IMR-90 (cell line): Measurements from ENCODE around the gene IFNA8. TPM values are rescaled to one million over a fixed set of nuclear protein-coding genes. Genes with fewer than 3 reads are reported as not detected.
"Not testable (repeated sequence)": the region's sequence is repeated elsewhere in the genome, so short reads cannot be mapped to it uniquely, and the experiment has no call there.

Experiments
- ATAC-seq: fragments of 200-7000 bp; cut with Tn5 transposase; 2 replicates; pipeline ENCODE4 v1.9.1; 2020; ENCODE audit warnings: low read depth, mild to moderate bottlenecking, moderate library complexity
- BruUV-seq: library from RNA; stranded (reverse); fragments of 400-500 nt; replicated peaks from 2 replicates; lab custom pipeline; 2021; lab: Mats Ljungman, UMichigan
- CTCF ChIA-PET: fragments of 300-600 bp; formaldehyde crosslinking; extraction: SDS; loops from one replicate; lab custom pipeline; 2021; ENCODE audit warnings: antibody characterized with exemption; lab: Yijun Ruan, JAX
- POLR2A ChIA-PET: fragments of 300-600 bp; sonication (Branson Sonifier 250); formaldehyde crosslinking; loops from one replicate; lab custom pipeline; 2022; ENCODE audit warnings: antibody characterized with exemption; ENCODE audit not compliant: unreplicated experiment; lab: Charles Lee
- DNase-seq: peaks from one replicate; pipeline ENCODE4 v3.0.0; 2013
- H2AFZ ChIP-seq: replicated peaks from 2 replicates; pipeline ENCODE3; 2013; ENCODE audit warnings: low read length, mild to moderate bottlenecking; ENCODE audit not compliant: poor library complexity
- H2AK5ac ChIP-seq: 2 replicates; pipeline ENCODE4 v1.6.1; 2013; ENCODE audit warnings: low read depth, low read length, inconsistent platforms
- H2AK9ac ChIP-seq: replicated peaks from 2 replicates; pipeline ENCODE3; 2013; ENCODE audit warnings: mild to moderate bottlenecking, low read depth, low read length, moderate library complexity; ENCODE audit not compliant: poor library complexity
- H2BK120ac ChIP-seq: 2 replicates; pipeline ENCODE4 v1.6.1; 2013; ENCODE audit warnings: low read depth, low read length, inconsistent platforms
- H2BK15ac ChIP-seq: 3 replicates; pipeline ENCODE4 v1.6.1; 2013; ENCODE audit warnings: low read depth, low read length, inconsistent platforms
- H2BK20ac ChIP-seq: 2 replicates; pipeline ENCODE4 v1.6.1; 2013; ENCODE audit warnings: low read depth, mild to moderate bottlenecking, inconsistent platforms, low read length, moderate library complexity
- H2BK5ac ChIP-seq: 2 replicates; pipeline ENCODE4 v1.6.1; 2013; ENCODE audit warnings: mild to moderate bottlenecking, low read depth, low read length, inconsistent platforms; ENCODE audit not compliant: poor library complexity, severe bottlenecking
- H3K14ac ChIP-seq: replicated peaks from 2 replicates; pipeline ENCODE4 v1.6.1; 2013; ENCODE audit warnings: low read depth, low read length, inconsistent platforms
- H3K18ac ChIP-seq: 2 replicates; pipeline ENCODE4 v1.6.1; 2013; ENCODE audit warnings: low read depth, low read length, control low read depth
- H3K23ac ChIP-seq: 2 replicates; pipeline ENCODE4 v1.6.1; 2013; ENCODE audit warnings: low read depth, low read length, inconsistent platforms
- H3K27ac ChIP-seq: 2 replicates; pipeline ENCODE4 v1.5.1; 2013; ENCODE audit warnings: mild to moderate bottlenecking, control low read depth, low read length; ENCODE audit not compliant: insufficient read depth
- H3K27me3 ChIP-seq: 2 replicates; pipeline ENCODE4 v1.6.1; 2013; ENCODE audit warnings: low read length; ENCODE audit not compliant: control insufficient read depth, insufficient read depth
- H3K36me3 ChIP-seq: 2 replicates; pipeline ENCODE4 v1.6.1; 2013; ENCODE audit warnings: low read length, mixed read lengths; ENCODE audit not compliant: control insufficient read depth, insufficient read depth
- H3K4ac ChIP-seq: 2 replicates; pipeline ENCODE4 v1.6.1; 2013; ENCODE audit warnings: low read depth, low read length, inconsistent platforms
- H3K4me1 ChIP-seq: 2 replicates; pipeline ENCODE4 v1.6.1; 2013; ENCODE audit warnings: low read length, mixed read lengths; ENCODE audit not compliant: control insufficient read depth, insufficient read depth
- H3K4me2 ChIP-seq: 2 replicates; pipeline ENCODE4 v1.6.1; 2013; ENCODE audit warnings: low read depth, mild to moderate bottlenecking, control low read depth, low read length, moderate library complexity
- H3K4me3 ChIP-seq: 2 replicates; pipeline ENCODE4 v1.5.1; 2013; ENCODE audit warnings: low read depth, mild to moderate bottlenecking, control low read depth, low read length, moderate library complexity; ENCODE audit not compliant: insufficient read depth
- H3K56ac ChIP-seq: 2 replicates; pipeline ENCODE4 v1.6.1; 2013; ENCODE audit warnings: low read length, inconsistent platforms; ENCODE audit not compliant: insufficient read depth; ENCODE audit errors: extremely low read depth
- H3K79me1 ChIP-seq, 2 experiments: 2 replicates each; pipeline ENCODE4 v1.6.1; 2013; ENCODE audit warnings: low read length in 2 of 2, inconsistent platforms in 1 of 2, low read depth in 1 of 2
- H3K9ac ChIP-seq: 2 replicates; pipeline ENCODE4 v1.6.1; 2013; ENCODE audit warnings: low read depth, low read length, control low read depth
- H3K9me1 ChIP-seq: 2 replicates; pipeline ENCODE4 v1.6.1; 2013; ENCODE audit warnings: low read length, inconsistent platforms; ENCODE audit not compliant: insufficient read depth
- H3K9me3 ChIP-seq: 2 replicates; pipeline ENCODE4 v1.6.1; 2013; ENCODE audit warnings: low read length; ENCODE audit not compliant: control insufficient read depth, insufficient read depth
- H4K20me1 ChIP-seq: 2 replicates; pipeline ENCODE4 v1.6.1; 2013; ENCODE audit warnings: low read length, inconsistent platforms; ENCODE audit not compliant: insufficient read depth
- H4K5ac ChIP-seq: 2 replicates; pipeline ENCODE4 v1.6.1; 2013; ENCODE audit warnings: mild to moderate bottlenecking, low read depth, low read length, control low read depth
- H4K8ac ChIP-seq, 2 experiments: 2 replicates each; pipeline ENCODE4 v1.6.1; 2013; ENCODE audit warnings: low read depth in 2 of 2, low read length in 2 of 2, control low read depth in 1 of 2, inconsistent platforms in 1 of 2
- H4K91ac ChIP-seq: 2 replicates; pipeline ENCODE4 v1.6.1; 2013; ENCODE audit warnings: low read depth, low read length, inconsistent platforms; ENCODE audit not compliant: insufficient read depth
- CEBPB ChIP-seq: IDR thresholded peaks from 2 replicates; pipeline ENCODE4 v1.6.1; 2012; ENCODE audit warnings: low read depth, low read length, improper control_type of control experiment
- MAZ ChIP-seq: IDR thresholded peaks from 2 replicates; pipeline ENCODE4 v1.6.1; 2012; ENCODE audit warnings: low read depth, mild to moderate bottlenecking, low read length, improper control_type of control experiment, moderate library complexity, borderline replicate concordance
- POLR2A ChIP-seq: IDR thresholded peaks from 2 replicates; pipeline ENCODE4 v1.6.1; 2012; ENCODE audit warnings: mild to moderate bottlenecking, low read depth, low read length
- RCOR1 ChIP-seq: IDR thresholded peaks from 2 replicates; pipeline ENCODE4 v1.6.1; 2012; ENCODE audit warnings: mild to moderate bottlenecking, low read length, improper control_type of control experiment; ENCODE audit not compliant: insufficient replicate concordance
- WGBS, 2 experiments: methylation state at CpG; one replicate each; pipeline versions ENCODE4 v1.1.5 to v1.1.7; 2013; ENCODE audit warnings: missing lambda C conversion rate in 2 of 2; ENCODE audit not compliant: insufficient read length in 1 of 2; ENCODE audit errors: extremely low coverage in 2 of 2; 5-methylcytosine and 5-hydroxymethylcytosine counted together
- dilution Hi-C: fragments of 300-500 bp; cut with HindIII; formaldehyde crosslinking; loops from one replicate; pipeline ENCODE4 v1.14.3; 2018; ENCODE audit warnings: low sequenced_read_pairs; ENCODE audit not compliant: unreplicated experiment
- in situ Hi-C: fragments of 300-500 bp; cut with MboI; formaldehyde crosslinking; loops from 3 replicates; pipeline ENCODE4 v1.14.3; 2019; ENCODE audit warnings: low sequenced_read_pairs, inconsistent platforms, mixed read lengths
- intact Hi-C: fragments of 100-400 bp; cut with micrococcal nuclease; formaldehyde crosslinking; loops from 2 replicates; pipeline ENCODE4 v1.10.0; 2022
- polyA plus RNA-seq, 3 experiments: library from polyadenylated mRNA; depleted of rRNA; stranded (reverse); fragments of >200 nt; gene quantifications; 2 replicates each; pipeline ENCODE4 v1.2.3, GENCODE V29; 2012; ENCODE audit warnings: low replicate concordance in 1 of 3
- total RNA-seq: library from RNA; depleted of rRNA; stranded (reverse); fragments of >200 nt; gene quantifications from 2 replicates; pipeline ENCODE4 v1.2.3, GENCODE V29; 2012

Gene IFNA8
- total and polyA plus RNA-seq, 2 of the 4 experiments (the other 2 are of a cell fraction) = not detected

GRCh38 chr9:21443849-21444625 is 35.1 kb downstream of the IFNA8 start:
- no peak overlapping the region for H3K4me2 ChIP-seq
- H4K91ac ChIP-seq = no peak overlapping the region
- H3K79me1 ChIP-seq = no peaks in the 10 kb centered on the region
- no TSS peak for BruUV-seq
- ATAC-seq (no peak), DNase-seq (no peak)
- no peak overlapping the region for H3K14ac ChIP-seq
- intact Hi-C loops (no loop called here), dilution Hi-C loops (no loop called here), in situ Hi-C loops (no loop called here)
- no CpG with 5 or more reads among the region's 4 CpGs for WGBS, 2 experiments
- no peak overlapping the region for H2BK120ac ChIP-seq
- no peak overlapping the region for H2BK20ac ChIP-seq
- no peaks in the 10 kb centered on the region for H4K20me1 ChIP-seq
- no peak overlapping the region for H2AK5ac ChIP-seq
- H3K36me3 ChIP-seq = no peaks in the 10 kb centered on the region
- H3K9ac ChIP-seq = no peak overlapping the region
- no peak overlapping the region for H2AK9ac ChIP-seq
- H3K4me1 ChIP-seq = no peaks in the 10 kb centered on the region; the same call in 1 of the 2 replicates
- no peak overlapping the region for H3K4me3 ChIP-seq
- no peak overlapping the region for H3K56ac ChIP-seq
- CTCF ChIA-PET = no interaction called here
- H2BK15ac ChIP-seq = no peak overlapping the region
- no peak overlapping the region for H3K23ac ChIP-seq
- no peak overlapping the region for H2AFZ ChIP-seq
- H3K9me1 ChIP-seq = no peaks in the 10 kb centered on the region
- no peak overlapping the region for H3K4ac ChIP-seq
- TF ChIP-seq MAZ (no peak), RCOR1 (no peak), POLR2A (no peak), CEBPB (0 out of 2 replicates have a peak, but pooled peaks have one; percentile 16)
- H3K18ac ChIP-seq = no peak overlapping the region
- no peak overlapping the region for H4K5ac ChIP-seq
- H3K9me3 ChIP-seq = no peaks in the 10 kb centered on the region
- no peak overlapping the region for H2BK5ac ChIP-seq
- no peak overlapping the region for H3K27ac ChIP-seq
- H3K27me3 ChIP-seq = no peaks in the 10 kb centered on the region
- H4K8ac ChIP-seq = no peak overlapping the region
- POLR2A ChIA-PET = no interaction called here

DNA sequence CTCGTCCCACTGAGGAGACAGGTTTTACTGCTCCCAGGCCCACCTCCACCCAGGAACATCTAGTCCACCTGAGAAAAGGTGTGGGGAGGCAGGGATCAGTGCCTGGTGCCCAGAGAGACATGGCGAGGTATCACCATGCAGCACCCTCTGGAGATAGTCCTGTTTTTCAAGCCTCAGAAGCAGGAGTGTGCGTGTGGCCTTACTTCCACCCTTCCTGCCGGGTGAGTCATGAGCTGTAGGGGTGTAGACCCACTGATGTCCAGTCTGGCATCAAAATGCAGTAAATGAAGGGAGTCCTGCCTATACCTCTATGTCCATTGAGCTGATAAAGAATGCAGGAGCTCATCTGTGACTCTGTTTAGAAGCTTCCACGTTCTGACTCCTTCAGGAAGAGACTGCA is 40.4 kb downstream of the IFNA8 start:
- H3K56ac ChIP-seq, H2BK5ac ChIP-seq, H3K27ac ChIP-seq, H2BK20ac ChIP-seq, POLR2A ChIA-PET, H3K9me3 ChIP-seq, H3K4me2 ChIP-seq, H2AFZ ChIP-seq, H2AK5ac ChIP-seq, H2BK15ac ChIP-seq, ATAC-seq, DNase-seq, H3K4ac ChIP-seq, H3K4me1 ChIP-seq, H3K36me3 ChIP-seq, H4K20me1 ChIP-seq, H3K14ac ChIP-seq, H4K5ac ChIP-seq, H4K91ac ChIP-seq, H3K18ac ChIP-seq, H2AK9ac ChIP-seq, H2BK120ac ChIP-seq, H3K79me1 ChIP-seq, H3K9me1 ChIP-seq, H4K8ac ChIP-seq, BruUV-seq, intact Hi-C loops, H3K23ac ChIP-seq, H3K9ac ChIP-seq, in situ Hi-C loops, dilution Hi-C loops, CTCF ChIA-PET, H3K4me3 ChIP-seq, H3K27me3 ChIP-seq: not testable (repeated sequence)
- WGBS, 2 experiments = 80% methylated on average over 1 of the region's 5 CpGs; no CpG with 5 or more reads in 1 of the 2 experiments
